ENCODE measurements around the gene ZNF536.

The ZNF536 gene

GRCh38 chr19:30555791-30556110 is 183.6 kb downstream of the ZNF536 start:
- Histone ChIP-seq H3K27me3 (ENCODE audit: control insufficient read depth, insufficient read depth, low read length) (no peaks in the 10 kb centered on the region), H3K4me3 (ENCODE audit: low read depth, low read length) (no peak overlapping the region), H3K4me1 (ENCODE audit: control insufficient read depth, insufficient read depth, low read length) (peaks cover 12% of the 10 kb centered on the region), H3K9ac (ENCODE audit: low read depth, low read length) (no peak overlapping the region), H3K9me3 (ENCODE audit: control insufficient read depth, insufficient read depth, low read length) (no peaks in the 10 kb centered on the region), H3K36me3 (ENCODE audit: control insufficient read depth, insufficient read depth, low read length) (no peaks in the 10 kb centered on the region)

- Histone ChIP-seq H3K4me3 (ENCODE audit: low read depth, low read length) (no peak overlapping the region), H3K9me3 (ENCODE audit: control insufficient read depth, insufficient read depth, low read length) (no peaks in the 10 kb centered on the region), H3K36me3 (ENCODE audit: control insufficient read depth, insufficient read depth, low read length) (no peaks in the 10 kb centered on the region), H3K4me1 (ENCODE audit: control insufficient read depth, insufficient read depth, low read length) (peaks cover 12% of the 10 kb centered on the region), H3K27me3 (ENCODE audit: control insufficient read depth, insufficient read depth, low read length) (no peaks in the 10 kb centered on the region), H3K9ac (ENCODE audit: low read depth, low read length) (no peak overlapping the region)
Measured at GRCh38 chr19:30556230-30556711, 184.1 kb downstream of the ZNF536 start.

GRCh38 chr19:30557212-30557611 is 185.0 kb downstream of the ZNF536 start:
- peaks cover 10% of the 10 kb centered on the region for H3K4me1 ChIP-seq (ENCODE audit: control insufficient read depth, insufficient read depth, low read length)
- no peak overlapping the region for H3K4me3 ChIP-seq (ENCODE audit: low read depth, low read length)
- no peaks in the 10 kb centered on the region for H3K36me3 ChIP-seq (ENCODE audit: control insufficient read depth, insufficient read depth, low read length)
- no peaks in the 10 kb centered on the region for H3K27me3 ChIP-seq (ENCODE audit: control insufficient read depth, insufficient read depth, low read length)
- no peak overlapping the region for H3K9ac ChIP-seq (ENCODE audit: low read depth, low read length)
- H3K9me3 ChIP-seq (ENCODE audit: control insufficient read depth, insufficient read depth, low read length) = no peaks in the 10 kb centered on the region

GRCh38 chr19:30557927-30558557 is 185.9 kb downstream of the ZNF536 start:
- Histone ChIP-seq H3K9me3 (ENCODE audit: control insufficient read depth, insufficient read depth, low read length) (no peaks in the 10 kb centered on the region), H3K4me3 (ENCODE audit: low read depth, low read length) (no peak overlapping the region), H3K36me3 (ENCODE audit: control insufficient read depth, insufficient read depth, low read length) (no peaks in the 10 kb centered on the region), H3K9ac (ENCODE audit: low read depth, low read length) (no peak overlapping the region), H3K4me1 (ENCODE audit: control insufficient read depth, insufficient read depth, low read length) (peaks cover 10% of the 10 kb centered on the region), H3K27me3 (ENCODE audit: control insufficient read depth, insufficient read depth, low read length) (no peaks in the 10 kb centered on the region)

GRCh38 chr19:30558793-30559192 is 186.6 kb downstream of the ZNF536 start:
- Histone ChIP-seq H3K36me3 (ENCODE audit: control insufficient read depth, insufficient read depth, low read length) (no peaks in the 10 kb centered on the region), H3K27me3 (ENCODE audit: control insufficient read depth, insufficient read depth, low read length) (no peaks in the 10 kb centered on the region), H3K4me3 (ENCODE audit: low read depth, low read length) (no peak overlapping the region), H3K9me3 (ENCODE audit: control insufficient read depth, insufficient read depth, low read length) (no peaks in the 10 kb centered on the region), H3K9ac (ENCODE audit: low read depth, low read length) (no peak overlapping the region), H3K4me1 (ENCODE audit: control insufficient read depth, insufficient read depth, low read length) (peaks cover 10% of the 10 kb centered on the region)

GRCh38 chr19:30559446-30559845 is 187.3 kb downstream of the ZNF536 start:
- Histone ChIP-seq H3K27me3 (ENCODE audit: control insufficient read depth, insufficient read depth, low read length) (no peaks in the 10 kb centered on the region), H3K36me3 (ENCODE audit: control insufficient read depth, insufficient read depth, low read length) (no peaks in the 10 kb centered on the region), H3K4me3 (ENCODE audit: low read depth, low read length) (no peak overlapping the region), H3K9ac (ENCODE audit: low read depth, low read length) (no peak overlapping the region), H3K4me1 (ENCODE audit: control insufficient read depth, insufficient read depth, low read length) (peaks cover 10% of the 10 kb centered on the region), H3K9me3 (ENCODE audit: control insufficient read depth, insufficient read depth, low read length) (no peaks in the 10 kb centered on the region)

GRCh38 chr19:30562981-30563380 is 190.8 kb downstream of the ZNF536 start:
- Histone ChIP-seq H3K9ac (ENCODE audit: low read depth, low read length) (no peak overlapping the region), H3K4me3 (ENCODE audit: low read depth, low read length) (no peak overlapping the region), H3K27me3 (ENCODE audit: control insufficient read depth, insufficient read depth, low read length) (no peaks in the 10 kb centered on the region), H3K9me3 (ENCODE audit: control insufficient read depth, insufficient read depth, low read length) (no peaks in the 10 kb centered on the region), H3K36me3 (ENCODE audit: control insufficient read depth, insufficient read depth, low read length) (no peaks in the 10 kb centered on the region), H3K4me1 (ENCODE audit: control insufficient read depth, insufficient read depth, low read length) (peaks cover 10% of the 10 kb centered on the region)

- Histone ChIP-seq H3K9ac (ENCODE audit: low read depth, low read length) (no peak overlapping the region), H3K36me3 (ENCODE audit: control insufficient read depth, insufficient read depth, low read length) (no peaks in the 10 kb centered on the region), H3K9me3 (ENCODE audit: control insufficient read depth, insufficient read depth, low read length) (no peaks in the 10 kb centered on the region), H3K4me1 (ENCODE audit: control insufficient read depth, insufficient read depth, low read length) (peaks cover 6% of the 10 kb centered on the region), H3K4me3 (ENCODE audit: low read depth, low read length) (no peak overlapping the region), H3K27me3 (ENCODE audit: control insufficient read depth, insufficient read depth, low read length) (no peaks in the 10 kb centered on the region)
Measured at GRCh38 chr19:30563691-30564090, 191.5 kb downstream of the ZNF536 start.

GRCh38 chr19:30564551-30565011 is 192.4 kb downstream of the ZNF536 start:
- Histone ChIP-seq H3K4me3 (ENCODE audit: low read depth, low read length) (no peak overlapping the region), H3K27me3 (ENCODE audit: control insufficient read depth, insufficient read depth, low read length) (no peaks in the 10 kb centered on the region), H3K36me3 (ENCODE audit: control insufficient read depth, insufficient read depth, low read length) (no peaks in the 10 kb centered on the region), H3K9ac (ENCODE audit: low read depth, low read length) (no peak overlapping the region), H3K4me1 (ENCODE audit: control insufficient read depth, insufficient read depth, low read length) (peaks cover 3% of the 10 kb centered on the region), H3K9me3 (ENCODE audit: control insufficient read depth, insufficient read depth, low read length) (no peaks in the 10 kb centered on the region)

- Histone ChIP-seq H3K36me3 (ENCODE audit: control insufficient read depth, insufficient read depth, low read length) (no peaks in the 10 kb centered on the region), H3K9ac (ENCODE audit: low read depth, low read length) (no peak overlapping the region), H3K4me3 (ENCODE audit: low read depth, low read length) (no peak overlapping the region), H3K9me3 (ENCODE audit: control insufficient read depth, insufficient read depth, low read length) (no peaks in the 10 kb centered on the region), H3K4me1 (ENCODE audit: control insufficient read depth, insufficient read depth, low read length) (peaks cover 3% of the 10 kb centered on the region), H3K27me3 (ENCODE audit: control insufficient read depth, insufficient read depth, low read length) (no peaks in the 10 kb centered on the region)
Measured at GRCh38 chr19:30565636-30566035, 193.5 kb downstream of the ZNF536 start.

GRCh38 chr19:30566681-30567420 is 194.7 kb downstream of the ZNF536 start:
- Histone ChIP-seq H3K27me3 (ENCODE audit: control insufficient read depth, insufficient read depth, low read length) (no peaks in the 10 kb centered on the region), H3K4me1 (ENCODE audit: control insufficient read depth, insufficient read depth, low read length) (peaks cover 3% of the 10 kb centered on the region), H3K9me3 (ENCODE audit: control insufficient read depth, insufficient read depth, low read length) (no peaks in the 10 kb centered on the region), H3K36me3 (ENCODE audit: control insufficient read depth, insufficient read depth, low read length) (no peaks in the 10 kb centered on the region), H3K9ac (ENCODE audit: low read depth, low read length) (no peak overlapping the region), H3K4me3 (ENCODE audit: low read depth, low read length) (no peak overlapping the region)

Data from iPS-15b (cell line).